LHCN-M2 (cell line): ENCODE measurements around the gene GNL1. TPM values are rescaled to one million over a fixed set of nuclear protein-coding genes. Genes with fewer than 3 reads are reported as not detected.

Source experiments
- DNase-seq: peaks from one replicate; pipeline ENCODE4 v3.0.0-alpha.2; 2012; ENCODE audit warnings: low read depth
- total RNA-seq: library from RNA; depleted of rRNA; stranded (reverse); fragments of >200 nt; gene quantifications from 2 replicates; pipeline ENCODE4 v1.2.3, GENCODE V29; 2014

The GNL1 gene
- total RNA-seq, 1 experiment from 2014 or later = 51.1 TPM

- no peak for DNase-seq
Observed at GRCh38 chr6:30570263-30570662, 14.0 kb upstream of the GNL1 start.

- no peak for DNase-seq
Observed at GRCh38 chr6:30568245-30568644, 12.0 kb upstream of the GNL1 start.

- no peak for DNase-seq
Observed at GRCh38 chr6:30565772-30566171, 9.5 kb upstream of the GNL1 start.

GRCh38 chr6:30564114-30564513 lies 7.8 kb upstream of the GNL1 start:
- no peak for DNase-seq

- no peak for DNase-seq
Observed at GRCh38 chr6:30562470-30563425, 6.5 kb upstream of the GNL1 start.

- DNase-seq = no peak
Observed at GRCh38 chr6:30560930-30561329, 4.6 kb upstream of the GNL1 start.

GRCh38 chr6:30557683-30557981 lies 1.3 kb upstream of the GNL1 start:
- peak; percentile 55 for DNase-seq

GRCh38 chr6:30556906-30557682 lies 805 bp upstream of the GNL1 start, which contains the start of gene PRR3:
PRR3 (plus strand) TSS chr6:30557295; CDS start chr6:30557345, 50 bp downstream.
- peak; percentile 92 for DNase-seq

GRCh38 chr6:30555816-30556065 lies 548 bp downstream of the GNL1 start:
- DNase-seq = no peak

GRCh38 chr6:30554962-30555815 lies 1.1 kb downstream of the GNL1 start:
- peak; percentile 29 for DNase-seq

- no peak for DNase-seq
Observed at GRCh38 chr6:30554404-30554803, 1.9 kb downstream of the GNL1 start.

- DNase-seq = peak; percentile 41
Observed at GRCh38 chr6:30548375-30548774, 7.9 kb downstream of the GNL1 start.

GRCh38 chr6:30547454-30547853 lies 8.8 kb downstream of the GNL1 start:
- no peak for DNase-seq

GRCh38 chr6:30544666-30545272 lies 11.5 kb downstream of the GNL1 start:
- DNase-seq = peak; percentile 72

- DNase-seq = no peak
Observed at GRCh38 chr6:30543821-30544220, 12.5 kb downstream of the GNL1 start.

GRCh38 chr6:30542915-30543314 lies 13.4 kb downstream of the GNL1 start:
- DNase-seq = peak; percentile 50

- DNase-seq = no peak
Observed at GRCh38 chr6:30542404-30542725, 13.9 kb downstream of the GNL1 start.

- peak; percentile 73 for DNase-seq
Observed at GRCh38 chr6:30541515-30542403, 14.5 kb downstream of the GNL1 start.

GRCh38 chr6:30537931-30538330 lies 18.4 kb downstream of the GNL1 start:
- DNase-seq = no peak

- no peak for DNase-seq
Observed at GRCh38 chr6:30533460-30534294, 22.6 kb downstream of the GNL1 start.
